ENCODE data around the gene KLHDC9.

Gene KLHDC9

GRCh38 chr1:161089938-161090337, 8.2 kb upstream of the KLHDC9 start:
- TF ChIP-seq CTCF (IDR thresholded peaks at IDR 0.05; ENCODE audit: borderline replicate concordance, extremely low read depth, low read length, poor library complexity, severe bottlenecking) (no peak), EZH2 (IDR thresholded peaks at IDR 0.05; ENCODE audit: borderline replicate concordance, low read depth, low read length, severe bottlenecking) (no peak)
- H3K9ac ChIP-seq (ENCODE audit: low read depth, low read length) = no peak overlapping the region
- DNase-seq (no peak), ATAC-seq (ENCODE audit: insufficient read depth, low read depth) (no peak)
- no peak overlapping the region for H3K27ac ChIP-seq (ENCODE audit: low read length)
- H3K4me3 ChIP-seq (ENCODE audit: low read depth in 1 of 2, low read length in 2 of 2) = no peak overlapping the region
- H3K9me3 ChIP-seq (ENCODE audit: insufficient read depth, low read length, severe bottlenecking) = no peaks in the 10 kb centered on the region
- no peak overlapping the region for H2AFZ ChIP-seq (ENCODE audit: low read depth, low read length)
- H3K79me2 ChIP-seq (ENCODE audit: insufficient read depth, low read length) = no peaks in the 10 kb centered on the region
- H4K20me1 ChIP-seq (ENCODE audit: insufficient read depth, low read length) = no peaks in the 10 kb centered on the region
- no peaks in the 10 kb centered on the region for H3K4me1 ChIP-seq (ENCODE audit: insufficient read depth, low read length)
- H3K36me3 ChIP-seq (ENCODE audit: insufficient read depth, low read length) = no peaks in the 10 kb centered on the region
- H3K4me2 ChIP-seq (ENCODE audit: insufficient read depth, low read length) = no peak overlapping the region
- no peaks in the 10 kb centered on the region for H3K27me3 ChIP-seq (ENCODE audit: insufficient read depth, low read length, poor library complexity)

GRCh38 chr1:161090617-161091016, 7.5 kb upstream of the KLHDC9 start:
- DNase-seq = no peak
- H3K4me2 ChIP-seq (ENCODE audit: insufficient read depth, low read length) = no peak overlapping the region

GRCh38 chr1:161091093-161091492, 7.1 kb upstream of the KLHDC9 start:
- Histone ChIP-seq H3K79me2 (ENCODE audit: insufficient read depth, low read length) (no peaks in the 10 kb centered on the region), H3K9ac (ENCODE audit: low read depth, low read length) (no peak overlapping the region), H4K20me1 (ENCODE audit: insufficient read depth, low read length) (no peaks in the 10 kb centered on the region), H3K4me1 (ENCODE audit: insufficient read depth, low read length) (no peaks in the 10 kb centered on the region), H3K4me2 (ENCODE audit: insufficient read depth, low read length) (no peak overlapping the region), H3K4me3 (ENCODE audit: low read depth in 1 of 2, low read length in 2 of 2) (no peak overlapping the region), H3K36me3 (ENCODE audit: insufficient read depth, low read length) (no peaks in the 10 kb centered on the region), H2AFZ (ENCODE audit: low read depth, low read length) (no peak overlapping the region), H3K27ac (ENCODE audit: low read length) (no peak overlapping the region), H3K27me3 (ENCODE audit: insufficient read depth, low read length, poor library complexity) (no peaks in the 10 kb centered on the region), H3K9me3 (ENCODE audit: insufficient read depth, low read length, severe bottlenecking) (no peaks in the 10 kb centered on the region)
- DNase-seq (no peak), ATAC-seq (ENCODE audit: insufficient read depth, low read depth) (no peak)
- TF ChIP-seq CTCF (IDR thresholded peaks at IDR 0.05; ENCODE audit: borderline replicate concordance, extremely low read depth, low read length, poor library complexity, severe bottlenecking) (no peak), EZH2 (IDR thresholded peaks at IDR 0.05; ENCODE audit: borderline replicate concordance, low read depth, low read length, severe bottlenecking) (no peak)

More at GRCh38 chr1:161090617-161091016, 7.5 kb upstream of the KLHDC9 start:
- Histone ChIP-seq H3K79me2 (ENCODE audit: insufficient read depth, low read length) (no peaks in the 10 kb centered on the region), H3K27me3 (ENCODE audit: insufficient read depth, low read length, poor library complexity) (no peaks in the 10 kb centered on the region), H2AFZ (ENCODE audit: low read depth, low read length) (no peak overlapping the region), H3K27ac (ENCODE audit: low read length) (no peak overlapping the region), H3K4me3 (ENCODE audit: low read depth in 1 of 2, low read length in 2 of 2) (no peak overlapping the region), H3K36me3 (ENCODE audit: insufficient read depth, low read length) (no peaks in the 10 kb centered on the region), H3K4me1 (ENCODE audit: insufficient read depth, low read length) (no peaks in the 10 kb centered on the region), H3K9ac (ENCODE audit: low read depth, low read length) (no peak overlapping the region), H3K9me3 (ENCODE audit: insufficient read depth, low read length, severe bottlenecking) (no peaks in the 10 kb centered on the region), H4K20me1 (ENCODE audit: insufficient read depth, low read length) (no peaks in the 10 kb centered on the region)
- ATAC-seq (ENCODE audit: insufficient read depth, low read depth) = no peak
- TF ChIP-seq EZH2 (IDR thresholded peaks at IDR 0.05; ENCODE audit: borderline replicate concordance, low read depth, low read length, severe bottlenecking) = no peak
- TF ChIP-seq CTCF (IDR thresholded peaks at IDR 0.05; ENCODE audit: borderline replicate concordance, extremely low read depth, low read length, poor library complexity, severe bottlenecking) = no peak
